H9 (cell line): Measurements from ENCODE around the gene PSMD5. TPM values are rescaled to one million over a fixed set of nuclear protein-coding genes. Genes with fewer than 3 reads are reported as not detected.

ENCODE experiments used
- DNase-seq: peaks from one replicate; pipeline ENCODE4 v3.0.0-alpha.2; 2017
- H2AFZ ChIP-seq: one replicate; pipeline ENCODE4 v1.6.1; 2013; ENCODE audit warnings: mild to moderate bottlenecking, low read length, control low read depth, moderate library complexity
- H2AK5ac ChIP-seq: 2 replicates; pipeline ENCODE4 v1.6.1; 2013; ENCODE audit warnings: low read length, control low read depth, mixed read lengths; ENCODE audit not compliant: insufficient read length
- H2BK120ac ChIP-seq: one replicate; pipeline ENCODE4 v1.6.1; 2013; ENCODE audit warnings: low read depth, mild to moderate bottlenecking, low read length, control low read depth, inconsistent platforms; ENCODE audit not compliant: poor library complexity, severe bottlenecking
- H2BK12ac ChIP-seq: 2 replicates; pipeline ENCODE4 v1.6.1; 2013; ENCODE audit warnings: low read length, control low read depth, mixed read lengths, low read depth; ENCODE audit not compliant: insufficient read length
- H2BK15ac ChIP-seq: 2 replicates; pipeline ENCODE4 v1.6.1; 2013; ENCODE audit warnings: low read depth, low read length, control low read depth
- H2BK20ac ChIP-seq: one replicate; pipeline ENCODE4 v1.6.1; 2013; ENCODE audit warnings: low read depth, mild to moderate bottlenecking, low read length, control low read depth, inconsistent platforms; ENCODE audit not compliant: poor library complexity, severe bottlenecking
- H2BK5ac ChIP-seq: 2 replicates; pipeline ENCODE4 v1.6.1; 2013; ENCODE audit warnings: low read length, control low read depth, mixed read lengths; ENCODE audit not compliant: insufficient read length
- H3K14ac ChIP-seq: 2 replicates; pipeline ENCODE4 v1.6.1; 2013; ENCODE audit warnings: low read length, control low read depth; ENCODE audit not compliant: insufficient read depth
- H3K18ac ChIP-seq: 2 replicates; pipeline ENCODE4 v1.6.1; 2013; ENCODE audit warnings: low read depth, mild to moderate bottlenecking, mixed read lengths, low read length, control low read depth; ENCODE audit not compliant: insufficient read length
- H3K23ac ChIP-seq: 2 replicates; pipeline ENCODE4 v1.6.1; 2013; ENCODE audit warnings: low read length, control low read depth, mixed read lengths, low read depth; ENCODE audit not compliant: insufficient read length
- H3K23me2 ChIP-seq: 2 replicates; pipeline ENCODE4 v1.6.1; 2013; ENCODE audit warnings: low read depth, mild to moderate bottlenecking, mixed read lengths, low read length, control low read depth; ENCODE audit not compliant: insufficient read length, poor library complexity, severe bottlenecking
- H3K27ac ChIP-seq: 2 replicates; pipeline ENCODE4 v1.5.1; 2013; ENCODE audit warnings: low read length, control low read depth, mixed read lengths, low read depth; ENCODE audit not compliant: insufficient read length
- H3K27me3 ChIP-seq: 2 replicates; pipeline ENCODE4 v1.6.1; 2013; ENCODE audit warnings: low read length, control low read depth, inconsistent platforms; ENCODE audit not compliant: insufficient read depth
- H3K4ac ChIP-seq: 2 replicates; pipeline ENCODE4 v1.6.1; 2013; ENCODE audit warnings: low read depth, mild to moderate bottlenecking, control low read depth, inconsistent platforms, low read length, moderate library complexity
- H3K4me1 ChIP-seq: 2 replicates; pipeline ENCODE4 v1.6.1; 2013; ENCODE audit warnings: low read length, control low read depth, inconsistent platforms; ENCODE audit not compliant: insufficient read depth
- H3K4me2 ChIP-seq: 2 replicates; pipeline ENCODE4 v1.6.1; 2013; ENCODE audit warnings: low read length, control low read depth, mixed read lengths; ENCODE audit not compliant: insufficient read length, insufficient read depth
- H3K56ac ChIP-seq: 2 replicates; pipeline ENCODE4 v1.6.1; 2013; ENCODE audit warnings: low read depth, mild to moderate bottlenecking, mixed read lengths, low read length, control low read depth; ENCODE audit not compliant: insufficient read length
- H3K79me1 ChIP-seq: 2 replicates; pipeline ENCODE4 v1.6.1; 2013; ENCODE audit warnings: low read depth, mild to moderate bottlenecking, moderate library complexity, low read length, control low read depth, inconsistent platforms; ENCODE audit not compliant: insufficient read depth, poor library complexity, severe bottlenecking
- H3K79me2 ChIP-seq: 2 replicates; pipeline ENCODE4 v1.6.1; 2013; ENCODE audit warnings: low read length, control low read depth, inconsistent platforms; ENCODE audit not compliant: insufficient read depth
- H3K9ac ChIP-seq: 2 replicates; pipeline ENCODE4 v1.6.1; 2013; ENCODE audit warnings: low read length, control low read depth, mixed read lengths; ENCODE audit not compliant: insufficient read length; ENCODE audit errors: extremely low read depth
- H3K9me3 ChIP-seq: one replicate; pipeline ENCODE4 v1.6.1; 2013; ENCODE audit warnings: low read depth, low read length, inconsistent platforms; ENCODE audit not compliant: control insufficient read depth
- H3T11ph ChIP-seq: one replicate; pipeline ENCODE4 v1.6.1; 2013; ENCODE audit warnings: mild to moderate bottlenecking, low read length, control low read depth, inconsistent platforms
- H4K20me1 ChIP-seq: one replicate; pipeline ENCODE4 v1.6.1; 2013; ENCODE audit not compliant: control insufficient read depth, insufficient read length, insufficient read depth
- H4K5ac ChIP-seq: 2 replicates; pipeline ENCODE4 v1.6.1; 2013; ENCODE audit warnings: low read depth, mild to moderate bottlenecking, mixed read lengths, low read length, control low read depth; ENCODE audit not compliant: insufficient read length
- H4K8ac ChIP-seq: replicated peaks from 2 replicates; pipeline ENCODE4 v1.6.1; 2013; ENCODE audit warnings: low read length, control low read depth, mixed read lengths, low read depth; ENCODE audit not compliant: insufficient read length
- H4K91ac ChIP-seq: 2 replicates; pipeline ENCODE4 v1.6.1; 2013; ENCODE audit warnings: low read depth, mild to moderate bottlenecking, moderate library complexity, mixed read lengths, low read length, control low read depth; ENCODE audit not compliant: insufficient read length
- H3K27ac Mint-ChIP-seq, 3 experiments: 2 replicates in 2 of 3; 3 replicates in 1 of 3; pipeline ENCODE4 v1.8.0; 2020 to 2021; ENCODE audit warnings: mixed read lengths in 3 of 3, mild to moderate bottlenecking in 1 of 3, moderate library complexity in 1 of 3
- H3K27me3 Mint-ChIP-seq: 2 replicates; pipeline ENCODE4 v1.8.0; 2021; ENCODE audit warnings: low read depth, mild to moderate bottlenecking, moderate library complexity, mixed read lengths
- H3K36me3 Mint-ChIP-seq, 3 experiments: 2 replicates in 2 of 3; 3 replicates in 1 of 3; pipeline ENCODE4 v1.8.0; 2020 to 2021; ENCODE audit warnings: low read depth in 3 of 3, mixed read lengths in 3 of 3; ENCODE audit not compliant: insufficient read depth in 1 of 3
- H3K4me1 Mint-ChIP-seq, 2 experiments: 2 replicates each; pipeline ENCODE4 v1.8.0; 2020; ENCODE audit warnings: mixed read lengths in 2 of 2
- H3K4me3 Mint-ChIP-seq, 2 experiments: 2 replicates in 1 of 2; 3 replicates in 1 of 2; pipeline ENCODE4 v1.8.0; 2020 to 2021; ENCODE audit warnings: mild to moderate bottlenecking in 2 of 2, mixed read lengths in 2 of 2, moderate library complexity in 1 of 2
- H3K9me3 Mint-ChIP-seq, 2 experiments: 2 replicates in 1 of 2; 3 replicates in 1 of 2; pipeline ENCODE4 v1.8.0; 2020; ENCODE audit warnings: mild to moderate bottlenecking in 2 of 2, mixed read lengths in 2 of 2, moderate library complexity in 1 of 2
- CTCF ChIP-seq: fragments of 200-600 bp; sonication (generic); conservative IDR thresholded peaks from 3 replicates; pipeline ENCODE4 v1.8.0; 2021; ENCODE audit warnings: antibody characterized with exemption, mild to moderate bottlenecking
- WGBS: extraction: QIAGEN DNeasy Blood & Tissue Kit; methylation state at CpG from one replicate; pipeline ENCODE4 v1.1.7; 2013; ENCODE audit warnings: missing lambda C conversion rate, low lambda C conversion rate, mixed read lengths; ENCODE audit not compliant: insufficient read length; ENCODE audit errors: extremely low coverage; 5-methylcytosine and 5-hydroxymethylcytosine counted together
- total RNA-seq: library from RNA; stranded (reverse); gene quantifications from 2 replicates; pipeline ENCODE4 v1.2.1, GENCODE V29; 2021

Gene PSMD5
- total RNA-seq, 1 experiment from 2014 or later = 64.9 TPM

GRCh38 chr9:120859361-120859760 lies 16.6 kb upstream of the PSMD5 start:
- Histone ChIP-seq H4K91ac (no peak overlapping the region), H3K79me2 (no peaks in the 10 kb centered on the region), H2BK5ac (no peak overlapping the region), H3K79me1 (no peaks in the 10 kb centered on the region), H3K9me3 (no peaks in the 10 kb centered on the region), H3K23ac (no peak overlapping the region), H3K9ac (no peak overlapping the region), H3K4ac (no peak overlapping the region), H3K27ac (no peak overlapping the region), H3T11ph (no peak overlapping the region), H2BK120ac (no peak overlapping the region), H4K5ac (no peak overlapping the region), H2BK15ac (no peak overlapping the region), H3K4me2 (no peak overlapping the region), H3K27me3 (no peaks in the 10 kb centered on the region), H3K18ac (no peak overlapping the region), H3K4me1 (no peaks in the 10 kb centered on the region), H4K20me1 (no peaks in the 10 kb centered on the region), H4K8ac (no peak overlapping the region), H2AFZ (no peak overlapping the region), H3K14ac (no peak overlapping the region), H2BK12ac (no peak overlapping the region), H3K56ac (no peak overlapping the region), H2AK5ac (no peak overlapping the region), H2BK20ac (no peak overlapping the region), H3K23me2 (no peaks in the 10 kb centered on the region)
- H3K27me3 Mint-ChIP-seq = no peaks in the 10 kb centered on the region
- peaks cover 0 to 9% of the 10 kb centered on the region in 2 experiments; a peak in 1 of 4 replicates for H3K4me1 Mint-ChIP-seq
- peaks cover 0 to 68% (median 25%) of the 10 kb centered on the region in 3 experiments; a peak in 4 of 7 replicates for H3K36me3 Mint-ChIP-seq
- H3K9me3 Mint-ChIP-seq = no peaks in the 10 kb centered on the region
- no CpG with 5 or more reads among the region's 6 CpGs for WGBS
- H3K27ac Mint-ChIP-seq = no peak overlapping the region
- TF ChIP-seq CTCF = no peak
- no peak overlapping the region for H3K4me3 Mint-ChIP-seq
- no peak for DNase-seq
